H1 (cell line): Measurements from ENCODE around the gene FAM114A2. TPM values are rescaled to one million over a fixed set of nuclear protein-coding genes. Genes with fewer than 3 reads are reported as not detected.

Source experiments
- JUND ChIP-seq: IDR thresholded peaks from 2 replicates; pipeline ENCODE4 v1.6.1; 2011; ENCODE audit warnings: mild to moderate bottlenecking, improper control_type of control experiment, low read length
- SP4 ChIP-seq: IDR thresholded peaks from 2 replicates; pipeline ENCODE4 v1.6.1; 2012; ENCODE audit warnings: low read length, inconsistent platforms
- TAF7 ChIP-seq: optimal IDR thresholded peaks from 2 replicates; pipeline ENCODE3; 2011; ENCODE audit warnings: low read depth, mild to moderate bottlenecking, inconsistent platforms, low read length, moderate library complexity, borderline replicate concordance
- ZNF274 ChIP-seq: IDR thresholded peaks from 2 replicates; pipeline ENCODE4 v1.7.0; 2012; ENCODE audit warnings: low read length, borderline replicate concordance; ENCODE audit errors: extremely low read depth
- polyA plus RNA-seq, 7 experiments: library from polyadenylated mRNA; depleted of rRNA in 3 of 7; stranded (reverse) in 5 of 7; unstranded in 2 of 7; fragments of >200 nt in 5 of 7; fragments of 200-250 nt in 2 of 7; gene quantifications; 1 replicate in 5 of 7; 2 replicates in 1 of 7; 4 replicates in 1 of 7; pipeline versions ENCODE4 v1.2.1 to v1.2.3, GENCODE V29; 2011 to 2013; ENCODE audit warnings: missing spikeins in 2 of 7, mixed read lengths in 2 of 7
- total RNA-seq: library from RNA; stranded (reverse); fragmentation: NEBNext Ultra II Directional; extraction: Animal tissue kit (Norgen Biotek cat#: 25700); gene quantifications from 2 replicates; pipeline ENCODE4 v1.2.1, GENCODE V29; 2021
- TF ChIP-seq, protein P1 (sequence below): fragments of 300-600 bp; sonication (generic); IDR thresholded peaks from 2 replicates; pipeline ENCODE4 v1.7.1; 2012; ENCODE audit warnings: low read length, moderate library complexity, mild to moderate bottlenecking, inconsistent platforms; ENCODE audit not compliant: insufficient replicate concordance
- TF ChIP-seq, protein P2 (sequence below), 3 experiments: IDR thresholded peaks; 1 replicate in 2 of 3; 2 replicates in 1 of 3; pipeline versions ENCODE4 v1.5.1 to v1.6.1; 2011; ENCODE audit warnings: low read length in 3 of 3, mild to moderate bottlenecking in 3 of 3, inconsistent platforms in 2 of 3, low read depth in 1 of 3, moderate library complexity in 1 of 3; ENCODE audit not compliant: insufficient read depth in 1 of 3; ENCODE audit errors: control extremely low read depth in 1 of 3

FAM114A2 gene
- total and polyA plus RNA-seq, 2 of the 8 experiments (the other 6 are each of a cell fraction or from before 2014, with no cell fraction given) = 3.8 to 9.2 TPM

DNA sequence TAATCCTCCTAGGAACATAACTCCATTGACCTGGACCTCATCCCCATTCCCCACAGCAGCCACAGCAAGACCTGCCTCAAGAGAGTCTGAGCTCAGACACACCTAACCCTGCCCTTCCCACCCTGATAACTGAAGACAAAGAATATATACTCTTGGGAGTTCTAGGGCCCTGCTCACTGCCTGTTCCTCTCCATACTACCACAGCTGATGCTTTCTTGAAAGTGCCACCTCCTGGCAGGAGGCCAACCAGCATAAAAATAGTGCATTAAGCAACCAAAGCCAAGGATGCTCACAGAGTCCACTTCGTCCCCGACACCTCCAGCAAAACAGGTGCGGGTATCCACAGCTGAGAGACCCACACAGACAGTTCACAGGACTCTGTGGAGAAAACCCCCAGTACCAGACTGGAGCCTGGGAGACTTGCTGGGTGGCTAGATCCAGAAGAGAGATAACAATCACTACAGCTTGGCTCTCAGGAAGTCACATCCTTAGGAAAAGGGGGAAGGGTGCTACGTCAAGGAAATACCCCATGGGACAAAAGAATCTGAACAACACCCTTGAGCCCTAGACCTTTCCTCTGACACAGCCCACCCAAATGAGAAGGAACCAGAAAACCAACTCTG is 23.5 kb downstream of the FAM114A2 start (continued):
- TF ChIP-seq, protein P1, sequence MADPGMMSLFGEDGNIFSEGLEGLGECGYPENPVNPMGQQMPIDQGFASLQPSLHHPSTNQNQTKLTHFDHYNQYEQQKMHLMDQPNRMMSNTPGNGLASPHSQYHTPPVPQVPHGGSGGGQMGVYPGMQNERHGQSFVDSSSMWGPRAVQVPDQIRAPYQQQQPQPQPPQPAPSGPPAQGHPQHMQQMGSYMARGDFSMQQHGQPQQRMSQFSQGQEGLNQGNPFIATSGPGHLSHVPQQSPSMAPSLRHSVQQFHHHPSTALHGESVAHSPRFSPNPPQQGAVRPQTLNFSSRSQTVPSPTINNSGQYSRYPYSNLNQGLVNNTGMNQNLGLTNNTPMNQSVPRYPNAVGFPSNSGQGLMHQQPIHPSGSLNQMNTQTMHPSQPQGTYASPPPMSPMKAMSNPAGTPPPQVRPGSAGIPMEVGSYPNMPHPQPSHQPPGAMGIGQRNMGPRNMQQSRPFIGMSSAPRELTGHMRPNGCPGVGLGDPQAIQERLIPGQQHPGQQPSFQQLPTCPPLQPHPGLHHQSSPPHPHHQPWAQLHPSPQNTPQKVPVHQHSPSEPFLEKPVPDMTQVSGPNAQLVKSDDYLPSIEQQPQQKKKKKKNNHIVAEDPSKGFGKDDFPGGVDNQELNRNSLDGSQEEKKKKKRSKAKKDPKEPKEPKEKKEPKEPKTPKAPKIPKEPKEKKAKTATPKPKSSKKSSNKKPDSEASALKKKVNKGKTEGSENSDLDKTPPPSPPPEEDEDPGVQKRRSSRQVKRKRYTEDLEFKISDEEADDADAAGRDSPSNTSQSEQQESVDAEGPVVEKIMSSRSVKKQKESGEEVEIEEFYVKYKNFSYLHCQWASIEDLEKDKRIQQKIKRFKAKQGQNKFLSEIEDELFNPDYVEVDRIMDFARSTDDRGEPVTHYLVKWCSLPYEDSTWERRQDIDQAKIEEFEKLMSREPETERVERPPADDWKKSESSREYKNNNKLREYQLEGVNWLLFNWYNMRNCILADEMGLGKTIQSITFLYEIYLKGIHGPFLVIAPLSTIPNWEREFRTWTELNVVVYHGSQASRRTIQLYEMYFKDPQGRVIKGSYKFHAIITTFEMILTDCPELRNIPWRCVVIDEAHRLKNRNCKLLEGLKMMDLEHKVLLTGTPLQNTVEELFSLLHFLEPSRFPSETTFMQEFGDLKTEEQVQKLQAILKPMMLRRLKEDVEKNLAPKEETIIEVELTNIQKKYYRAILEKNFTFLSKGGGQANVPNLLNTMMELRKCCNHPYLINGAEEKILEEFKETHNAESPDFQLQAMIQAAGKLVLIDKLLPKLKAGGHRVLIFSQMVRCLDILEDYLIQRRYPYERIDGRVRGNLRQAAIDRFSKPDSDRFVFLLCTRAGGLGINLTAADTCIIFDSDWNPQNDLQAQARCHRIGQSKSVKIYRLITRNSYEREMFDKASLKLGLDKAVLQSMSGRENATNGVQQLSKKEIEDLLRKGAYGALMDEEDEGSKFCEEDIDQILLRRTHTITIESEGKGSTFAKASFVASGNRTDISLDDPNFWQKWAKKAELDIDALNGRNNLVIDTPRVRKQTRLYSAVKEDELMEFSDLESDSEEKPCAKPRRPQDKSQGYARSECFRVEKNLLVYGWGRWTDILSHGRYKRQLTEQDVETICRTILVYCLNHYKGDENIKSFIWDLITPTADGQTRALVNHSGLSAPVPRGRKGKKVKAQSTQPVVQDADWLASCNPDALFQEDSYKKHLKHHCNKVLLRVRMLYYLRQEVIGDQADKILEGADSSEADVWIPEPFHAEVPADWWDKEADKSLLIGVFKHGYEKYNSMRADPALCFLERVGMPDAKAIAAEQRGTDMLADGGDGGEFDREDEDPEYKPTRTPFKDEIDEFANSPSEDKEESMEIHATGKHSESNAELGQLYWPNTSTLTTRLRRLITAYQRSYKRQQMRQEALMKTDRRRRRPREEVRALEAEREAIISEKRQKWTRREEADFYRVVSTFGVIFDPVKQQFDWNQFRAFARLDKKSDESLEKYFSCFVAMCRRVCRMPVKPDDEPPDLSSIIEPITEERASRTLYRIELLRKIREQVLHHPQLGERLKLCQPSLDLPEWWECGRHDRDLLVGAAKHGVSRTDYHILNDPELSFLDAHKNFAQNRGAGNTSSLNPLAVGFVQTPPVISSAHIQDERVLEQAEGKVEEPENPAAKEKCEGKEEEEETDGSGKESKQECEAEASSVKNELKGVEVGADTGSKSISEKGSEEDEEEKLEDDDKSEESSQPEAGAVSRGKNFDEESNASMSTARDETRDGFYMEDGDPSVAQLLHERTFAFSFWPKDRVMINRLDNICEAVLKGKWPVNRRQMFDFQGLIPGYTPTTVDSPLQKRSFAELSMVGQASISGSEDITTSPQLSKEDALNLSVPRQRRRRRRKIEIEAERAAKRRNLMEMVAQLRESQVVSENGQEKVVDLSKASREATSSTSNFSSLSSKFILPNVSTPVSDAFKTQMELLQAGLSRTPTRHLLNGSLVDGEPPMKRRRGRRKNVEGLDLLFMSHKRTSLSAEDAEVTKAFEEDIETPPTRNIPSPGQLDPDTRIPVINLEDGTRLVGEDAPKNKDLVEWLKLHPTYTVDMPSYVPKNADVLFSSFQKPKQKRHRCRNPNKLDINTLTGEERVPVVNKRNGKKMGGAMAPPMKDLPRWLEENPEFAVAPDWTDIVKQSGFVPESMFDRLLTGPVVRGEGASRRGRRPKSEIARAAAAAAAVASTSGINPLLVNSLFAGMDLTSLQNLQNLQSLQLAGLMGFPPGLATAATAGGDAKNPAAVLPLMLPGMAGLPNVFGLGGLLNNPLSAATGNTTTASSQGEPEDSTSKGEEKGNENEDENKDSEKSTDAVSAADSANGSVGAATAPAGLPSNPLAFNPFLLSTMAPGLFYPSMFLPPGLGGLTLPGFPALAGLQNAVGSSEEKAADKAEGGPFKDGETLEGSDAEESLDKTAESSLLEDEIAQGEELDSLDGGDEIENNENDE = no peak
- TF ChIP-seq TAF7 (no peak), SP4 (no peak), ZNF274 (no peak), JUND (no peak)
- TF ChIP-seq, protein P2, sequence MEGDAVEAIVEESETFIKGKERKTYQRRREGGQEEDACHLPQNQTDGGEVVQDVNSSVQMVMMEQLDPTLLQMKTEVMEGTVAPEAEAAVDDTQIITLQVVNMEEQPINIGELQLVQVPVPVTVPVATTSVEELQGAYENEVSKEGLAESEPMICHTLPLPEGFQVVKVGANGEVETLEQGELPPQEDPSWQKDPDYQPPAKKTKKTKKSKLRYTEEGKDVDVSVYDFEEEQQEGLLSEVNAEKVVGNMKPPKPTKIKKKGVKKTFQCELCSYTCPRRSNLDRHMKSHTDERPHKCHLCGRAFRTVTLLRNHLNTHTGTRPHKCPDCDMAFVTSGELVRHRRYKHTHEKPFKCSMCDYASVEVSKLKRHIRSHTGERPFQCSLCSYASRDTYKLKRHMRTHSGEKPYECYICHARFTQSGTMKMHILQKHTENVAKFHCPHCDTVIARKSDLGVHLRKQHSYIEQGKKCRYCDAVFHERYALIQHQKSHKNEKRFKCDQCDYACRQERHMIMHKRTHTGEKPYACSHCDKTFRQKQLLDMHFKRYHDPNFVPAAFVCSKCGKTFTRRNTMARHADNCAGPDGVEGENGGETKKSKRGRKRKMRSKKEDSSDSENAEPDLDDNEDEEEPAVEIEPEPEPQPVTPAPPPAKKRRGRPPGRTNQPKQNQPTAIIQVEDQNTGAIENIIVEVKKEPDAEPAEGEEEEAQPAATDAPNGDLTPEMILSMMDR (IDR thresholded peaks at IDR 0.05; ENCODE audit: control extremely low read depth in 1 of 3, insufficient read depth in 1 of 3, low read depth in 1 of 3, low read length in 3 of 3) = no peak
